GM10847 (cell line): ENCODE data around the gene GNL1.

Source experiments
- POLR2A ChIP-seq: IDR thresholded peaks from 2 replicates; pipeline ENCODE4 v1.6.1; 2011; ENCODE audit not compliant: insufficient read length; ENCODE audit errors: extremely low read depth

Gene GNL1

GRCh38 chr6:30556066-30556905 lies at the start of gene GNL1:
TSS of gene GNL1 (minus strand) at chr6:30556489. CDS start at chr6:30556203, 286 bp downstream.
- TF ChIP-seq POLR2A, result peak; percentile 51

- no peak for TF ChIP-seq POLR2A
Observed at GRCh38 chr6:30603961-30604360, 47.7 kb upstream of the GNL1 start.

DNA sequence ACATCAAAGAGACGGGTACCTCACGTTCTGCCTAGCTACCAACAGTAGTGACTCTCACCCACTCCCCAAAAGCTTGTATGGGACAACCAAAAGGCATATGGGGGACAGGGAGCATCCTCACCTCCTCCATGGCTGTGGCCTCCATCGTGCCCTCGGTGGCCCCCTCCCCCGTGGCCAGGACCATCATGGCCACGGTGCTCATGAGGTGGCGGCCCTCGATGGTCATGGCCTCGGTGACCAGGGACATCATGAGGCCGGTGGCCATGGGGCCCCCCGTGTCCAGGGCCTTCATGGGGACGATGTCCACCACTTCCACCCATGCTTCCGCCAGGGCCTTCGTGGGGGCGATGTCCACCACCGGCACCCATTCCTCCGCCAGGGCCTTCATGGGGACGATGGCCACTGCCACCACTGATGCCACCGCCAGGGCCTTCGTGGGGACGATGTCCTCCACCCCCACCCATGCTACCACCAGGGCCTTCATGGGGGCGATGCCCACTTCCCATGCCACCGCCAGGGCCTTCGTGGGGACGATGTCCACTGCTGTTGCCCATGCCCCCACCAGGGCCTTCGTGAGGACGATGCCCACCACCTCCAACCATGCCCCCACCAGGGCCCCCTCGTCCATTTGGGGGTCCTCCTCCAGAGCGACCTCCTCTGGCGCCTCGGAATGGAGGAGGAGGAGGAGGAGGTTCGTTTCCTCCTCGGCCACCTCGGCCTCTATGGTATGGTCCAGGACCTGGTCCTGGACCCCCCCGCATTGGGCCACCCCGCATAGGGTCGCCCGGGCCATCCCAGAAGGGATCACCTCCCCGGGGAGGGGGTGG lies 45.7 kb upstream of the GNL1 start:
- TF ChIP-seq POLR2A, result no peak

DNA sequence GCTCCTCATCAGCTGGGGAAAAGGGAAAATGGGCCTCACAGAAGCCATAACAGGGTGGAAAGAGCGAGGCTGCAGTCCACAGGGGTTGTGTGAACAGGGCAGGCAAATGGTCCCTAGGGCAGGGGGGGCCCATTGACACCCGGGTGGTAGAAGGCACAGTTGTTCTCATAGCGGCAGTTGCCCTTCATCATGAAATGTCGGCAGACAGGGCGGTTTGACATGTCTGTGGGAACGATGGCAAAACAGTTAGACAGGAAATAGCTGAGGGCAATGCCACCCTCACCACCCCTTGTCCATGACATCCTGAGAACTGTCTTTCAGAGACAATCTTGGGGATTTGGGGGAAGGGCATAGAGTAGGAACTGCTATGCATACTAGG lies 45.1 kb upstream of the GNL1 start:
- TF ChIP-seq POLR2A, result no peak

DNA sequence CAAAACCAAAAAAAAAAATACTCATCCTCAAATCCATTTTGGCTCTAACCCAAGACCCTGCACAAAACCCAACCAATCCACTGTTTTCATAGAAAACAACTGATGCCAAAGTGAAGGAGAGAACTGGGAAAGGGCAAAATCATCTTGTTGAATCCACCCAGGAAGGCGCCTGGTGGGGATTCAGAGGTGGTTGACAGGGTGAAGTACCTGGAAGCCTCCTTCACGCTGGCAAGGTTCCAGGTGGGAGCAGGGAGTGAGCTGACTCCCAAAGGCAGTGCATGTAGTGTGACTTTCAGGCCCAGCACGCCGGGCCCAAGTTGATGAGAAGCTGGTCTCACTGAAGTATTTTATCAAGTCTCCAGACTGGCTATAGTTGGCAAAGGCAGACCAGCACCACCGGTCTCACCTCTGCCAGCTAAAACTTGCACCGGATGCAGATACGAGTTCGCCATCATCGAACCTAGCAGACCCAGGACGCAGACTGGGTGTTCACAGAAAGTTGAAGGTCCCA lies 44.2 kb upstream of the GNL1 start:
- TF ChIP-seq POLR2A, result no peak

GRCh38 chr6:30599625-30600324 lies 43.5 kb upstream of the GNL1 start:
- no peak for TF ChIP-seq POLR2A

DNA sequence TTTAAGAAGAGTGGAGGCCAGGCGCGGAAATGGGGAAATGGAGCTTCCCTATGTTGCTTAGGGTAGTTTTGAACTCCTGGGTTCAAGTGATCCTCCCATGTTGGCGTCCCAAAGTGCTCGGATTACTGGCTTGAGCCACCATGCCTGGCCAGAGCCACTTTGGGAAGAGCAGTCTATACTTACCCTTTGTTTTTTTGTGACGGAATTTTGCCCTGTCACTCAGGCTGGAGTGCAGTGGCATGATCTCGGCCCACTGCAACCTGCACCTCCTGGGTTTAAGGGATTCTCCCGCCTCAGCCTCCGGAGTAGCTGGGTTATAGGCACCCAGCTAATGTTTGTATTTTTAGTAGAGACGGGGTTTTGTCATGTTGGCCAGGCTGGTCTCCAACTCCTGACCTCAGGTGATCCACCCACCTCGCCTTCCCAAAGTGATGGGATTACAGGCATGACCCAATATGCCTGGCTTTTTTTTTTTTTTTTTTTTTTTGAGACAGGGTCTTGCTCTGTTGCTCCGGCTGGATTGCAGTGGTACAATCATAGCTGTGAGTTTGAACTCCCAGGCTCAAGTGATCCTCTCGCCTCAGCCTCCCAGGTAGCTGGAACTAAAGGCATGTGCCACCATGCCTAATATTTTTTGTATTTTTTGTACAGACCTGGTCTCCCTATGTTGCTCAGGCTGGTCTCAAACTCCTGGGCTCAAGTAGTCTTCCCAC lies 42.8 kb upstream of the GNL1 start:
- no peak for TF ChIP-seq POLR2A

- TF ChIP-seq POLR2A, result no peak
Observed at GRCh38 chr6:30592287-30592686, 36.0 kb upstream of the GNL1 start.

- TF ChIP-seq POLR2A, result no peak
Observed at GRCh38 chr6:30591008-30591407, 34.7 kb upstream of the GNL1 start.

GRCh38 chr6:30590509-30590908 lies 34.2 kb upstream of the GNL1 start:
- TF ChIP-seq POLR2A, result no peak

DNA sequence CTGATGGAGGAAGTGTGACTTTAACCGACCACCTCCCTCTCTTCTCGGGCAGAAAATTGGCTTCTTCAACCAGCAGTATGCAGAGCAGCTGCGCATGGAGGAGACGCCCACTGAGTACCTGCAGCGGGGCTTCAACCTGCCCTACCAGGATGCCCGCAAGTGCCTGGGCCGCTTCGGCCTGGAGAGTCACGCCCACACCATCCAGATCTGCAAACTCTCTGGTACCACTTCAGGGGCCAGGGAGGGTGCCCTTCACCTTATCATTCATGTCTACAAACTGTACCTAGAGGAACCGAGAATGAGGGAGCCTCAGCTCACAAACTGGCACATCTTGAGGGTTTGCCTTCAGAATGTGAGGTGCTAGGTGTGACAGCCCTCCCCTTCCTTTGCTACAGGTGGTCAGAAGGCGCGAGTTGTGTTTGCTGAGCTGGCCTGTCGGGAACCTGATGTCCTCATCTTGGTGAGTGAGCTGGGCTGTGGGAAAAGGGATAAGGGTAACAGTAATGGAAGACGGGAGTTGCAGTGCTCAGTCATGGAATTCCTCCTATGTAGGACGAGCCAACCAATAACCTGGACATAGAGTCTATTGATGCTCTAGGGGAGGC lies 33.6 kb upstream of the GNL1 start:
- no peak for TF ChIP-seq POLR2A

- TF ChIP-seq POLR2A, result no peak
Observed at GRCh38 chr6:30583921-30584320, 27.6 kb upstream of the GNL1 start.

DNA sequence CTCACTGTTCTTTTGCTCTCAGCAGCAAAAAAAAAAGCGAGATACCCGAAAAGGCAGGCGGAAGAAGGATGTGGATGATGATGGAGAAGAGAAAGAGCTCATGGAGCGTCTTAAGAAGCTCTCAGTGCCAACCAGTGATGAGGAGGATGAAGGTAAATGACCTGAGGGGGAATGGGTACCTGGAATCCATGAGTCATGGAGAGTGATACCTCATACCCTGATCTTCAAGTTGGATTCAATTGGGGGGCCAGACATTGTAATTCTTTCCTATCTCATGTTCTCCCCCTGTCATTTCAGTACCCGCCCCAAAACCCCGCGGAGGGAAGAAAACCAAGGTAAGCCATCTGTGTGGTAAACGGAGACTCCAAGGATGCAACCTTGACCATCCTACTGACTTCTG lies 21.8 kb upstream of the GNL1 start:
- TF ChIP-seq POLR2A, result no peak

- no peak for TF ChIP-seq POLR2A
Observed at GRCh38 chr6:30573113-30573512, 16.8 kb upstream of the GNL1 start.
